Colonic mucosa (tissue), 4 donors: ENCODE data around the gene TBX21. TPM values are rescaled to one million over a fixed set of nuclear protein-coding genes. Genes with fewer than 3 reads are reported as not detected.

Experiments used
- DNase-seq: peaks from one replicate; pipeline ENCODE4 v3.0.0-alpha.2; 2020
- H3K27ac ChIP-seq: fragments of 200-600 bp; one replicate; pipeline ENCODE4 v1.8.0; 2021
- H3K27me3 ChIP-seq: fragments of 200-600 bp; one replicate; pipeline ENCODE4 v1.8.0; 2021
- H3K36me3 ChIP-seq: fragments of 200-600 bp; one replicate; pipeline ENCODE4 v1.8.0; 2021
- H3K4me1 ChIP-seq: fragments of 200-600 bp; one replicate; pipeline ENCODE4 v1.8.0; 2021; ENCODE audit warnings: mild to moderate bottlenecking
- H3K4me3 ChIP-seq: fragments of 200-600 bp; one replicate; pipeline ENCODE4 v1.8.0; 2021
- H3K9ac ChIP-seq, 2 donors: one replicate each; pipeline ENCODE4 v1.7.0; 2013; ENCODE audit warnings: control low read depth in 2 of 2, low read depth in 2 of 2, low read length in 2 of 2
- H3K9me3 ChIP-seq: fragments of 200-600 bp; one replicate; pipeline ENCODE4 v1.8.0; 2021
- intact Hi-C: fragments of 100-400 bp; cut with DNase I; formaldehyde crosslinking; loops from one replicate; pipeline ENCODE4 v1.14.1; 2022
- total RNA-seq, 2 donors: library from RNA; stranded (reverse); fragmentation: NEBNext Ultra II Directional in 1 of 2; extraction: Animal tissue kit (Norgen Biotek cat#: 25700) in 1 of 2; gene quantifications; one replicate each; pipeline ENCODE4 v1.2.1, GENCODE V29; 2021
- TF ChIP-seq, protein P1 (sequence below): fragments of 200-600 bp; IDR thresholded peaks from one replicate; pipeline ENCODE4 v1.8.0; 2022; ENCODE audit warnings: antibody characterized with exemption, mild to moderate bottlenecking
- donor health status: healthy.
- donor health status: DM: no; HTN: no; CAD: no.
- donor health status: DM: no; HTN: no; CAD: no.

The TBX21 gene
- total RNA-seq, 2 donors from 2014 or later, result 0.40 to 0.49 TPM

DNA sequence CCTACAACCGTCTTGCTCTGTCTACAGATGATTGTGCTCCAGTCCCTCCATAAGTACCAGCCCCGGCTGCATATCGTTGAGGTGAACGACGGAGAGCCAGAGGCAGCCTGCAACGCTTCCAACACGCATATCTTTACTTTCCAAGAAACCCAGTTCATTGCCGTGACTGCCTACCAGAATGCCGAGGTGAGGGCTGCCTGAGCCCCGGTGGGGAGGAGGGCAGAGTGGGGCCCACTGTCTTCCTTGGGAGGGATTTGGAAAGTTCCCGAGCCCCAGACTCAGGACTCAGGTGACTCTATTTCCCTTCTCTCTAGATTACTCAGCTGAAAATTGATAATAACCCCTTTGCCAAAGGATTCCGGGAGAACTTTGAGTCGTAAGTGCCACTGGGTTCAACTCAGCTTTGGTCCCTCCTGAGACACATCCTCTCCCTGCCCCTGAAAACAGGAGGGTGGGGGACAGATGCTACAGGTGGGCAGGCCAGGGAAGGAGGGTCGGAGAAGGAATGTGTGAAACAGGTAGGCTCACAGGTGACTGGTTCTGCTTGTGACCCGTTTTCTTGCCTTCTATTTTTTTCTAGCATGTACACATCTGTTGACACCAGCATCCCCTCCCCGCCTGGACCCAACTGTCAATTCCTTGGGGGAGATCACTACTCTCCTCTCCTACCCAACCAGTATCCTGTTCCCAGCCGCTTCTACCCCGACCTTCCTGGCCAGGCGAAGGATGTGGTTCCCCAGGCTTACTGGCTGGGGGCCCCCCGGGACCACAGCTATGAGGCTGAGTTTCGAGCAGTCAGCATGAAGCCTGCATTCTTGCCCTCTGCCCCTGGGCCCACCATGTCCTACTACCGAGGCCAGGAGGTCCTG is 11.4 kb downstream of the TBX21 start:
- Histone ChIP-seq H3K9ac (no peak overlapping the region), H3K9me3 (no peaks in the 10 kb centered on the region), H3K4me3 (no peak overlapping the region), H3K4me1 (no peaks in the 10 kb centered on the region), H3K27me3 (peaks cover 4% of the 10 kb centered on the region), H3K27ac (no peak overlapping the region), H3K36me3 (no peaks in the 10 kb centered on the region)
- no peak for DNase-seq
- TF ChIP-seq, protein P1, sequence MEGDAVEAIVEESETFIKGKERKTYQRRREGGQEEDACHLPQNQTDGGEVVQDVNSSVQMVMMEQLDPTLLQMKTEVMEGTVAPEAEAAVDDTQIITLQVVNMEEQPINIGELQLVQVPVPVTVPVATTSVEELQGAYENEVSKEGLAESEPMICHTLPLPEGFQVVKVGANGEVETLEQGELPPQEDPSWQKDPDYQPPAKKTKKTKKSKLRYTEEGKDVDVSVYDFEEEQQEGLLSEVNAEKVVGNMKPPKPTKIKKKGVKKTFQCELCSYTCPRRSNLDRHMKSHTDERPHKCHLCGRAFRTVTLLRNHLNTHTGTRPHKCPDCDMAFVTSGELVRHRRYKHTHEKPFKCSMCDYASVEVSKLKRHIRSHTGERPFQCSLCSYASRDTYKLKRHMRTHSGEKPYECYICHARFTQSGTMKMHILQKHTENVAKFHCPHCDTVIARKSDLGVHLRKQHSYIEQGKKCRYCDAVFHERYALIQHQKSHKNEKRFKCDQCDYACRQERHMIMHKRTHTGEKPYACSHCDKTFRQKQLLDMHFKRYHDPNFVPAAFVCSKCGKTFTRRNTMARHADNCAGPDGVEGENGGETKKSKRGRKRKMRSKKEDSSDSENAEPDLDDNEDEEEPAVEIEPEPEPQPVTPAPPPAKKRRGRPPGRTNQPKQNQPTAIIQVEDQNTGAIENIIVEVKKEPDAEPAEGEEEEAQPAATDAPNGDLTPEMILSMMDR, result no peak
- intact Hi-C loops, result no loop called here

DNA sequence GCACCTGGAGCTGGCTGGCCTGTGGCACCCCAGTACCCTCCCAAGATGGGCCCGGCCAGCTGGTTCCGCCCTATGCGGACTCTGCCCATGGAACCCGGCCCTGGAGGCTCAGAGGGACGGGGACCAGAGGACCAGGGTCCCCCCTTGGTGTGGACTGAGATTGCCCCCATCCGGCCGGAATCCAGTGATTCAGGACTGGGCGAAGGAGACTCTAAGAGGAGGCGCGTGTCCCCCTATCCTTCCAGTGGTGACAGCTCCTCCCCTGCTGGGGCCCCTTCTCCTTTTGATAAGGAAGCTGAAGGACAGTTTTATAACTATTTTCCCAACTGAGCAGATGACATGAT is 12.0 kb downstream of the TBX21 start:
- Histone ChIP-seq H3K4me1 (no peaks in the 10 kb centered on the region), H3K9me3 (no peaks in the 10 kb centered on the region), H3K4me3 (no peak overlapping the region), H3K9ac (no peak overlapping the region), H3K27me3 (peaks cover 4% of the 10 kb centered on the region), H3K36me3 (no peaks in the 10 kb centered on the region), H3K27ac (no peak overlapping the region)
- no peak for DNase-seq
- intact Hi-C loops, result no loop called here
- TF ChIP-seq, protein P1, result no peak

DNA sequence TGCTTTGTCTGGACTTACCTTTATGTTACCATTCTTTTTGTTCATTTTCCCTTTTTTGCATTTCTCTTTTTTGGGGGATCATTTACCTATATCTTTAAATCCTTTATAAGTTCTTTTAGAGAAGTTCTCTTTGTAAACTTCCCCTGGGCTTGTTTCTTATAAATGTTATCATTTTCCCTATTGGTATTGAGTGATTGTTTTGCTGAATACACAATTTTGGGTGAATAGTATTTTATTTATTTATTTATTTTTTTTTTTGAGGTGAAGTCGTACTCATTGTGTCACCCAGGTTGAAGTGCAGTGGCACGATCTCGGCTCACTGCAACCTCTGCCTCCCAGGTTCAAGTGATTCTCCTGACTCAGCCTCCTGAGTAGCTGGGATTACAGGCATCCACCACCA is 18.4 kb downstream of the TBX21 start:
- Histone ChIP-seq H3K9me3 (no peaks in the 10 kb centered on the region), H3K36me3 (no peaks in the 10 kb centered on the region), H3K27ac (no peak overlapping the region), H3K4me1 (no peaks in the 10 kb centered on the region), H3K4me3 (no peak overlapping the region), H3K9ac (no peak overlapping the region), H3K27me3 (no peaks in the 10 kb centered on the region)
- intact Hi-C loops, result no loop called here
- TF ChIP-seq, protein P1, result no peak
- no peak for DNase-seq

- Histone ChIP-seq H3K9me3 (no peaks in the 10 kb centered on the region), H3K36me3 (no peaks in the 10 kb centered on the region), H3K27me3 (no peaks in the 10 kb centered on the region), H3K27ac (no peak overlapping the region), H3K9ac (no peak overlapping the region), H3K4me1 (no peaks in the 10 kb centered on the region), H3K4me3 (no peak overlapping the region)
- intact Hi-C loops, result no loop called here
- no peak for DNase-seq
- TF ChIP-seq, protein P1, result no peak
Observed at GRCh38 chr17:47757386-47757785, 24.4 kb downstream of the TBX21 start.

- no peaks in the 10 kb centered on the region for H3K36me3 ChIP-seq
- intact Hi-C loops, result no loop called here
- H3K9ac ChIP-seq, result no peak overlapping the region
- H3K9me3 ChIP-seq, result no peaks in the 10 kb centered on the region
- DNase-seq, result no peak
- no peaks in the 10 kb centered on the region for H3K4me1 ChIP-seq
- H3K27ac ChIP-seq, result no peak overlapping the region
- TF ChIP-seq, protein P1, result no peak
- H3K27me3 ChIP-seq, result no peaks in the 10 kb centered on the region
- no peak overlapping the region for H3K4me3 ChIP-seq
Observed at GRCh38 chr17:47760409-47761140, 27.5 kb downstream of the TBX21 start.
